Renal pelvis (tissue), 4 donors: ENCODE data around the gene TACC2. TPM values are rescaled to one million over a fixed set of nuclear protein-coding genes. Genes with fewer than 3 reads are reported as not detected.
"Not testable (repeated sequence)": the region's sequence is repeated elsewhere in the genome, so short reads cannot be mapped to it uniquely, and the experiment has no call there.

Experiments
- DNase-seq: peaks from one replicate; pipeline ENCODE4 v3.0.0-alpha.2; 2013
- polyA plus RNA-seq, 3 donors: library from polyadenylated mRNA; unstranded; fragments of 120-200 nt; gene quantifications; one replicate each; pipeline ENCODE4 v1.2.1, GENCODE V29; 2013; ENCODE audit not compliant: insufficient read length in 3 of 3

The TACC2 gene
- polyA plus RNA-seq, 3 donors, result 45.2 to 55.7 (median 51.4) TPM

GRCh38 chr10:122189185-122189584, 200.2 kb downstream of the TACC2 start:
- no peak for DNase-seq

DNA sequence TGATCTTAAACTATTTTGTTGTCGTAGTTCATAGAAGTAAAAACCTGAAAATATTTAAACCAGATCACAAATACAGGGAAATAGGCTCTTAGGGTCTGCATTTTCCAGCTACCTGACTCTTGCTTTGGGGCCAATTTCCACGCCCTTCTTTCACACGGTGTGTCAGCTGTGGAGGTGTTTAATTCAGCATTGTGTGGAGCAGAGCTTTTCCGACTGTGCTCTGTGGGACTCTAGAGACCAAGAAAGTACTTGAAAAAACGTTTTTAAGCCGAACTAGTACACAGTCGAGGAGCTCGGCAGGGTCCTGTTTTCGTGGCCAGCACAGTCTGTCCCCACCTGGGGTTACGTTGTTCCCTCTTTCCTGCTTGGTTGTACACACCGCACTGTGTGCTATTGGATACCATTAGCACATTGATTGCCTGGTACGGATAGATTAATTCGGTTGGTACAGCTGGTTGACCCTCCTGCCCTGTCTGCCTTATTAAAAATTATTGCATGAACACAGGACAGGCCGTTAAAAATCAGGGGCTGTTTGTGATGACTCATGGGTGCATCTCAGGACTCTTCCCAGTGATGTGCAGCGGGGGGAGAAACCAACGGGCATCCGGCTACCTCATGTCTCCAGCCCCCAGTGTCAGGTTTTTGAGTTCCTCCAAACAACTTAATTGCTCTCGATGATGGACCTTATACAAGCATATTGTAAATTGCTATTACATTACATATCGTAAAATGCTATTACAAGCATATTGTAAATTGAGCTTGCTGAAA, 201.4 kb downstream of the TACC2 start:
- DNase-seq, result no peak

GRCh38 chr10:122191936-122192541, 203.1 kb downstream of the TACC2 start:
- no peak for DNase-seq

DNA sequence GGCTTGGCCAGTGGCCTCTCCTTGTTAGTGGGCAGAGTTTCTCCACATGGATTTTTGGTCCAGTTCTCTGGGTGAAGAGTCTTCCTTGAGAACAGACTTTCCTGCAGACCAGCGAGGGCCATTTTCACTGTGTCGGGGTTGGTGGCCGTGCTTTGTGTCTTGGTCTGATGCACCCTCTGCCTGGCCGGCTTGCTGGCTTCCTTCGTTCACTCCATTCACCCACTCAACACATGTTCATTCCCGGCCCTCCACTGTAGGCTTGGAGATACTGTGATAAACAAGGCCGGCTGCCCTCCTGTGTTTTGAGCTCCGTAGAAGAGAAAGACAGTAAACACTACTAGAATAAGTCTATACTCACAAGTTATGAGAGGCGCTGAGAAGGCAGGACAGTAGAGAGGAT, 205.3 kb downstream of the TACC2 start:
- DNase-seq, result no peak

DNA sequence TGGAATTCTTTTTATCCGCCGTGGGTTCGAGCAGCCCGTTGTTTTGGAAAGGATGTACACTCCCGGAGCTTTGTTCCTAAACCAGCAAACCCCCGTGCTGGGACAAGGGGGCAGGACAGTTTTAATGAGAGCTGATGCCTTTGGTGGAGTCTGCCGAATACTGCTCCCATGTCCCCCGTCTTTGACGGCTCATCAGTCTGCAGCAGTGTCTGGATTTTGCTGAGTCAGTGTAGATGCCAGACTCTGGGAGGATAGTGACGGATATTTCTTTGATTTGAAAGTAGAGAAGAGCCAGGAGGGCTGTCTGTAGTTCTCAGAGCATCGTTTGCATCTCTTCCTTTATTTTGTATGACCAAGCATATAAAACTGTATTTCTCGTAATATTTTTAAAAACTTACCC, 207.3 kb downstream of the TACC2 start:
- DNase-seq, result no peak

DNA sequence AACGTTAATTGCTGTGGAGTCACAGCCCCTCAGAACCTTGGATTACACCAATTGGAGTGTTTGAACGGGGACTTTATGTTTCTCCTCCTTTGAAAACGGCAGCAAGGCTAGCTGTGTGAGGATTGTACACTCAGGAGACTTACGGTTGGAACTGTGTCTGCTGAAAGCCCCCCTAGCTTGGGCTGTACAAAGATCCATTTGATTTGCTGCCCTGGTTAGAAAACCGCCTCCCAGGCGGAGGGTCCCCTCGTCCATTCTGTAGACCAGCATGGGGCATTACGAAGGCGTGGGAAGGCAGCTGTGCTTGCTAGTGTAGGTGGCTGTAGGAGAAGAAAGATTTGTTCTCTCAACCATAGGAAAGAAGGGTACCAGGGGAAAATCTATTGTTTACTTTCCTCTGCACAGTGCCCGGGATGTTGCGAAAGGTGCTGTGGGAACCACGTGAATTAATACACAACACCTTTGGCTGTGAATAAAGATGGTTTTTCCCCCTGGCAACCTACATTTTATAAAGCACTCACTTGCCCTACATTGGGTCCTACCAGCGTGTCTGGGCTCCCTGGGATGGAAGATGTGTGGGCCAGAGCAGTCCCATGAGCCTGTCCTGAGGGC, 208.8 kb downstream of the TACC2 start:
- no peak for DNase-seq

DNA sequence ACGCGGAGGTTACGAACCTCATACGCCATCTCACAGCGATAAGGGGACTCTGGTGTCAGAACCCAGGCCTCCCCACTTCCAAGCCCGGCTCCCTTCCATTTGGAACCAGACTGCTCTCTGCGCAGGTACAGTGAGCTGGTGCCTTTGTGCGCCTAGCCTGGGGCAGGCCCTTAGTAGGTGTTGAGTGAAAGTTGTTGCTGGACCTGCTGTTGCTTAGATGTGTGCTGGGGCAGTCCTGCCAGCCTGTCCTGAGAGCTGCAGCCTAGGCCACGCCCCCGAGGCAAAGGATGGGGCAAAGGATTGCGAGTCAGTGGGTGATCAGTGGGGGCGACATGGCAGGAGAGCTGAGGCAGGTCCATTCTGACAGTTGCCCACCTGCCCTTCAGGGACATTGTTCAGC, 209.7 kb downstream of the TACC2 start:
- DNase-seq, result no peak

- DNase-seq, result no peak
Measured at GRCh38 chr10:122199070-122199469, 210.1 kb downstream of the TACC2 start.

DNA sequence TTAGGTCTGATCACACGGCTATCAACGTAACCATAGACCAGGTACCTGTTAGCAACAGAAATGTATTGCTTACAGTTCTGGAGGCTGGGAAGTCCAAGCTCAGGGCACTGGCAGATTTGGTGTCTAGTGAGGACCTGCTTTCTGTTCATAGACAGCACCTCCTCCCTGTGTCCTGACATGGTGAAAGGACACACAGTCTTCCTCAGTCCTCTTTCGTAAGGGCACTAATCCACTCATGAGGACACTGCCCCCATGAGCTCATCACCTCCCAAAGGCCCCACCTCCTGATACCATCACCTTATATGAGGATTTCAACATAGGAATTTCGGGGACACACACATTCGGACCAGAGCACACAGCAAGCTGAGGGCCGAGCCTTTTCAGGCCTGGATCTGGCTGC, 210.7 kb downstream of the TACC2 start:
- DNase-seq, result no peak

DNA sequence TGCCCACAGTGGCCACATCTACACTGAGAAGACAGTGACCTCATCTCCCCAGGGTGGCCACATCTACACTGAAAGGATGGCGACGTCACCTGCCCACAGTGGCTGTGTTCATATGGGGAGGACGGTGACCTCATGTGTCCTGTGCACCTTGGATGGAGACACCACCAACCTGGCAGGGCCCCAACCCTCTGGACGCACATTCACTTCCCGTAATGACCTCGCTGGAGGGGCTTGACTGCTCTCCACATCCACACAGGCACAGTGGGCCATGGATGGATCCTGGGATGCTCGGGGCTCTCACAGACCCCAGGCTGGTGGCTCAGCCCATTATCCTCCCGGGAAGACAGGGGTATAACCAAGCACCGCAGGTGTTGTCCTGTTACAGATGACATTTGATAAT, 212.4 kb downstream of the TACC2 start:
- DNase-seq, result no peak

GRCh38 chr10:122203180-122203579, 214.2 kb downstream of the TACC2 start:
- DNase-seq, result not testable (repeated sequence)

DNA sequence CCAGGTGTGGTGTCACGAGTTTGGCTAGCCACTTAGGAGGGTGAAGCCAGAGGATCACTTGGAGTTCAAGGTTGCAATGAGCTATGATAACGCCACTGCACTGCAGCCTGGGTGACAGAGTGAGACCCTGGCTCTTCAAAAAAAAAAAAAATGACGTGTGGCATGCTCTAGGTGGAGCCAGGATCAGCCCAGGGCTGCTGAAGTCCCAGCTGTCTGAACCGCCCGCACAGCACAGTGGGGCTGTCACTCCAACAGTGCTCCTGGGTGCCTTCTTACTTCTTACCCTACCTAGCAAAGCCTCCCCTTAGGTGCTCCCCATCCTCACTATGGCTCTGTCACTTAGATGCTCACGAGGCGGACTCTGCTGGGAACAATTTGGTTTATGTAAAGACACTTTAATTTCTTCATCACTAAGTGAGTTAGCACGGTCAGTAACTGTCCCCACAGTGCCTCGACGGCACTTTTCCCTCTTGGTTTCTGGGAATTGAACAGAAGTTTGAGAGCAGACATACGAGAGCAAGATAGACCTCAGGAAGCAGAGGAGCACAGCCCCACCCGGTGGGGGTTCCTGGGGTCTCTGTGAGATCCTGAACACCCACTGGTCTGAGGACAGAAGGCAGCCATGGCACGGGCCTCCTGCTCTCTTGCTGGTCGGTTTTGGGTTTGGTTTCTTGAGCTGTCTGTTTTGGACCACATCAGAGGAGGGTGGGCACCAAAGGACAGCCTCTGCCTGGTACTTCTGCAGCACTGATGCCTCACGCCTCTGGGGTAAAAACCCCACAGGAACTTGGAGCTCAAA, 215.9 kb downstream of the TACC2 start:
- DNase-seq, result no peak

DNA sequence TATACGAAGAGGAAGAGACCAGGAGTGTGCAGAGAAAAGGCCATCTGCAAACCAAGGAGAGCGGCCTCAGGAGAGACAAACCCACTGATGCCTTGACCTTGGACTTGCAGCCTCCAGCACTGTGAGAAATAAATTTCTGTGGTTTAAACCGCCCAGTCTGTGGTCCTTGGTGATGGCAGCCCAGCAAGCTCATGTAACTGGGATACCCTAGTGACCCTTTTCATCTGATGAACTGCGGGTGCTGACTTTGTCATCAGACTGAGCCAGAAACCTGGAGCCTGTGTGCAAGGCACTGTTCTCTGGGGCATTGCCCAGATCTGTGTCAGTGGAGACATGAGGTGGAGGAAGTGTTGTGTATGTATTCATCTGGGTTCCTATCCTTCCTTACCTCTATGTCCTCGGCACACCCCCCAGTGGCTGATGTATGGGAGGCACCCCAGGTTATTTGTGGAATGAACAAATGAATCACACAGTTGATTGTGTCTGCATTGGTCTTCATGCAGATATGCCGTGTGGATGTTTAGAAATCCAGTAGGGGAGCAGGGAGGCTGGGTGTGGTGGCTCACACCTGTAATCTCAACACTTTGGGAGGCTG, 217.6 kb downstream of the TACC2 start:
- no peak for DNase-seq

DNA sequence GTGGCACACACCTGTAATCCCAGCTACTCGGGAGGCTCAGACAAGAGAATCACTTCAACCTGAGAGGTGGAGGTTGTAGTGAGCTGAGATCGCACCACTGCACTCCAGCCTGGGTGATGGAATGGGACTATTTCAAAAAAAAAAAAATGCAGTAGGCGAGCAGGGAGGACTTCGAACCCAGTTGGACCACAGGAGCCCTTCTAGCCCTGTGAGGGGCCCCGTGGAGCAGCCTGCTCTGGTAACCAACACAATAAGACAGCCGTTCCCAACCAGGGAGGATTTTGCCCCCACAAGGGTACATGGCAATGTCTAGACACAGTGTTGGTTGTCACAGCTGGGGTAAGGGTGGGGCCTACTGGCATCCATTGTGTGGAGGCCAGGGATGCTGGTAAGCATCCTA, 218.2 kb downstream of the TACC2 start:
- DNase-seq, result no peak

GRCh38 chr10:122207596-122207995, 218.6 kb downstream of the TACC2 start:
- peak; percentile 64 for DNase-seq

GRCh38 chr10:122208571-122209430, 219.8 kb downstream of the TACC2 start:
- no peak for DNase-seq

GRCh38 chr10:122210481-122211265, 221.7 kb downstream of the TACC2 start:
- no peak for DNase-seq

DNA sequence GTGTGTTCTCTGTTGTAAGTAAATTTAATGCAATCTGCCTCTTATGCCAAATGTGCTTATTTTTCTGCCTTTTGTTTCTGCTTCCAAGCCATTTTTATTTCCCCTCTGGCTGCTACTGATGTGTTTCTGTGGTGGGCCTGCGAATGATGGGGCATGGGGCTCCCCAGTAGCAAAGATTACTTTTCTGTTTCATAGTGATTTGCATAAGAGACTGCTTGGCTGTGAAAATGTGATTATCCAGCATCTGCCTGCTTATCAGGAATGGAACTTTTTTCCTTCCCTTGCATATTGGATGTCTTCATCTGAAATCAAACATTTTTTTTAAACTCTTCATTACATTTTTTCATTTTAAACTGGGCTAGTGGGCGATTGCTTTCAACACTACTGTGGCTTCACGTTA, 224.4 kb downstream of the TACC2 start:
- no peak for DNase-seq

GRCh38 chr10:122213766-122214165, 224.8 kb downstream of the TACC2 start:
- no peak for DNase-seq

GRCh38 chr10:122216047-122216446, 227.1 kb downstream of the TACC2 start:
- DNase-seq, result no peak
